Cortex of kidney (tissue), 1 donor: Measurements from ENCODE around the gene DAAM1.

Experiments
- DNase-seq: peaks from one replicate; lab custom pipeline; 2025; lab: John Stamatoyannopoulos, UW

DAAM1 gene

DNA sequence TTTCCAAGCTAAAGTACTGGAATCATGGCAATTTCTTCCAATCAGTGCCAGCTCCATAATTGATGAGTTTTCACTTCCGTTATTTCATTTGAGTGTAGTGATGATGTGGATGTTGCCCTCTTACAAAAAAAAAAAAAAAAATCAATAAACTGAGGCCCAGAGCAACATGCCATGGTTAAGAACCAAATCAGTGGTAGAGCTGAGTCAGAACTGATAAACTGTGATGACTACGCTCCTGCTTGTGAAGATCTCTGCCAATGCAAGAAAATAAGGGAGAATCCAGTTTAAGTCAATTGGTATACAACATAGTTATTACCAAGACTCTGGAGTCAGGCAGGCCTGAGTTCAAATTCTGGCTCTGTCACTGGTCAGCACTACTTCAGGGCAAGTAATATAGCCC is 174.0 kb downstream of the DAAM1 start:
- DNase-seq = no peak

DNA sequence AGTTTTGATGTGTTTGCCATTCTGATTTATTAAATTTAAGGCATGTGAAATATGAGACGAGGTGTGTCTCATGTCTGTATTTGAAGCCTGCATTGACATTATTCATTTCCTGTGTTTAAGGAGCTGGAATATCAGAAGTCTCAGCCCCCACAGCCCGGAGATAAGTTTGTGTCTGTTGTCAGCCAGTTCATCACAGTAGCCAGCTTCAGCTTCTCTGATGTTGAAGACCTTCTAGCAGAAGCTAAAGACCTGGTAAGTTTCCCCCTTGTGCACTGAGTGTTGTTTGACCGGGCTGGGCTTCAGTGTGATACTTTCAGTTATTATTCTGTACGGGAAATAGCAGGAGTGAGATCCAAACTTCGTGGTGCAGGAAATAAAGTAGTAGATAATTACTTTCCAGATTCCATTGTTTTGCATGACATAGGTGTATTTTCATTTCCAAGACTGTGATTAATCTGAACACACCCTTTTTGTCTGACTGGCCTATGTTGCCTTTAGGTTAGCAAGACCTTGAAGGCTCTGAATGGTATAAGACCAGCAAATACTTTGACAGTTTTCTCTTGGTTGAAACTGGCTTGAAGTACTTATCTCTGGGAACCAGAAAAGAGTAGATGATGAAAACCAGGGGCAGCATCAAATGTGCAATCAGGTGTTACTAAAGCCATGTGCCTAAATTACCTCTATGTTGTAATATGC is 175.2 kb downstream of the DAAM1 start:
- no peak for DNase-seq

GRCh38 chr14:59370158-59370742 is 181.8 kb downstream of the DAAM1 start:
- DNase-seq = no peak

DNA sequence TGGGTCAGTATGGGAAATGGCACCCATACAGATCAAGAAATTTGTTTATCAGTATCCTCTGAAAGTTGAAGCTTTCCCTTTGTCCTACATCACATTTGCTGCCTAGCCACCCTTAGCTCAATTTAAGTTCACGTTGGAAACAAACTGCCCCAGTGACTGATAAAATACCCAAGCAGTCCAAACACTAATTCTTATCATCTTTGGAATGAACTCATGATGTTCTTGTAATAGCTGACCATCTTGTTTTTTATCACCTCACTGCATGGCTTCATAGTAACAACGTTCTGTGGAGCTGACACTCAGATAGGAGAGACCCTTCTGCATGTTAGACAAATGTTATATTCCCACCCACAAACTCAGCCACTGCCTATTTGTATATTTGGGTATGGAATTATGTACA is 183.3 kb downstream of the DAAM1 start:
- DNase-seq = no peak

DNA sequence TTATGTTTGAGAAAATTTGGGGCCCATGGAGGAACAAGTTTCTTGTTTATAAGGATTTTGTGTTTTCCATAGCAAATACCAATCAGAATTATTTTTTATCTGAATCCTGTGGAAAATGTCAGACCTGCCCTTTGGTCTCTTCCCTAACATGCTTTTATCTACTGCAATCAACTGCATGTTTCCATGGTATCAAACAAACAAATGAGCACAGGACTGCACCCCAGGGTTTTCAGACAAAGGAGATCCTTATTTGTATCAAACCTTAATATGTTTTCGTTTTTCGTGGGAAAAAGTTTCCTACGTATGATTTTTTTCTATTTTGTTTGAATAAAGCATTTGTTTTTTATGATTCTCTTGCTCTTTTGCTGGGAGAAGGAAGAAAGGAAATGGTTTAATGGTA is 185.6 kb downstream of the DAAM1 start:
- DNase-seq = no peak

- no peak for DNase-seq
Observed at GRCh38 chr14:59376686-59377085, 188.2 kb downstream of the DAAM1 start.

DNA sequence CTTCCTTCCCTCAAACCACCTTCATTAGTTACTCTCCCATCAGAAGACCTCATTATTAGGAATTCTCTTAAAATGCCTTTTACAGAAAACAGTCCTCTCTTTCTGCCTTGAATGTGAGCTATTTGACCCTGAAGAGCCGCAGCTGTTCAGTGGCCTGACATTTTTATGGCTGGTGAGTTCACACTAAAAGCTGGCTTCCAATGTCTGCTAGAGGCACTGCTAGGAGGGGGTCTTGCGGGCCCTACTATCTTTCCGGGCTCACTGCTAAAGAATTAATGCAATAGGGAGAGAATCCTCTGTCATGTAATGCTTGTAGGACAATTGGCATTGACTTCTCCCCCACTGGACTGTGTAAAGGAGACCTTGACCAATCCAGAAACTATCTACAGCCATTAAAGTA is 189.0 kb downstream of the DAAM1 start:
- no peak for DNase-seq

- DNase-seq = no peak
Observed at GRCh38 chr14:59377991-59378601, 189.6 kb downstream of the DAAM1 start.

DNA sequence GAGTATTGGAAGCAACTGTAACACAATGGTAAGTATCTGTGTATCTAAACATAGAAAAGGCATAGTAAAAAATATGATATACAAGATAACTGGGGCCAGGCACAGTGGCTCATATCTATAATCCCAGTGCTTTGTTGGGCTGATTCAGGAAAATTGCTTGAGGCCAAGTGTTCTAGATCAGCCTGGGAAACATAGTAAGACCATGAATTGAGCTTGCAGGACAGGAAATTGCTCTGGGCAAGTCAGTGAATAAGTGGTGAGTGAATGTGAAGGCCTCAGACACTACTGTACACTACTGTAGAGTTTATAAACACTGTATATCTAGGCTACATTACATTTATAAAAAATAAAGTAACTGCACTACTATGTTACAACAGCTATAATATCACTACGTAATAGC is 201.5 kb downstream of the DAAM1 start:
- no peak for DNase-seq

DNA sequence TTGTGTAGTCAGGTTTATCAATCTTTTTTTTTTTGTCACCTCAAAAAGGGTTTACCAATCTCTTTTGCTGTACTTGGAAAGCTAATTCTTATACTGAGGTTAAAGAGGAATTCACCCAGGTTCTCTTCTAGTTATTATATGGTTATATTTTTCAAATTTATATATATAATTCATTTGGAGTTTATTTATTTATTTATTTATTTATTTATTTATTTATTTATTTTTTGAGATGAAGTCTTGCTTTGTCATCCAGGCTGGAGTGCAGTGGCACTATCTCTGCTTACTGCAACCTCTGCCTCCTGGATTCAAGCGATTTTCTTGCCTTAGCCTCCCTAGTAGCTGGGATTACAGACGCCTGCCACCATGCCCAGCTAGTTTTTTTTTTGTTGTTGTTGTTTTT is 202.9 kb downstream of the DAAM1 start:
- no peak for DNase-seq

DNA sequence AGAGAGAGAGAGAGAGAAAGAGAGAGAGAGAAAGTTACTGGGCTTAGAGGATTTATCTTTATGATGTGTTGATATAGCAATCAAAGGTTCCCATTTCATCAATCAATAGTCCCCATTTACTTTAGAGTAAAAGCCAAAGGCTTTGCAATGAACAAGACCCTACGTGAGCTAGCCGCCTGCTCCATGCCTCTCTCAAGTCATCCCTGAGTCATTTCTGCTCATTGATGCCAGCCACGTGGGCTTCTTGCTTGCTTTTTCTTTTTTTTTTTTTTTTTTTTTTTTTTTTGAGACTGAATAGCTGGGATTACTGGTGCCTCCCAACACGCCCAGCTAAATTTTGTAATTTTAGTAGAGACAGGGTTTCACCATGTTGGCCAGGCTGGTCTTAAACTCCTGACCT is 205.8 kb downstream of the DAAM1 start:
- DNase-seq = no peak

DNA sequence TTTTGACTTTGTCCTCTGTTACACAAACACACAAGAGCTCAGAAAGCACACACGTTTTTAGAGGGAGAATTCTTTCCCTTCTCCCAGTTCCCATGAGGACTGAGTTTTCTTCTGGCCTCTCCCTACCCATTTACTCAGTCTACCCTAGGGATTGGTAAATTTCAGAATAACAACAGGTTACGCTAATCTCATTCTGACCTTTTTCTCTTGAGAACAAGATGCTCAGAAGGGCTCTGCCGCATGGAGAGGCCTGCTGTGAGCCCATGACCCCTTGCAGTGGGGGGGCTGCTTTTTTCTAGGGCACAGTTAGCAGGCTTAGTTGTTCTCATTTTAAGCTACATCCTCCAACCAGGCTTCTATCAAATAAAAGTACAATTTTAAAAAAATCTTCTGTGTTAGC is 207.2 kb downstream of the DAAM1 start:
- no peak for DNase-seq

- no peak for DNase-seq
Observed at GRCh38 chr14:59398841-59399240, 210.4 kb downstream of the DAAM1 start.

DNA sequence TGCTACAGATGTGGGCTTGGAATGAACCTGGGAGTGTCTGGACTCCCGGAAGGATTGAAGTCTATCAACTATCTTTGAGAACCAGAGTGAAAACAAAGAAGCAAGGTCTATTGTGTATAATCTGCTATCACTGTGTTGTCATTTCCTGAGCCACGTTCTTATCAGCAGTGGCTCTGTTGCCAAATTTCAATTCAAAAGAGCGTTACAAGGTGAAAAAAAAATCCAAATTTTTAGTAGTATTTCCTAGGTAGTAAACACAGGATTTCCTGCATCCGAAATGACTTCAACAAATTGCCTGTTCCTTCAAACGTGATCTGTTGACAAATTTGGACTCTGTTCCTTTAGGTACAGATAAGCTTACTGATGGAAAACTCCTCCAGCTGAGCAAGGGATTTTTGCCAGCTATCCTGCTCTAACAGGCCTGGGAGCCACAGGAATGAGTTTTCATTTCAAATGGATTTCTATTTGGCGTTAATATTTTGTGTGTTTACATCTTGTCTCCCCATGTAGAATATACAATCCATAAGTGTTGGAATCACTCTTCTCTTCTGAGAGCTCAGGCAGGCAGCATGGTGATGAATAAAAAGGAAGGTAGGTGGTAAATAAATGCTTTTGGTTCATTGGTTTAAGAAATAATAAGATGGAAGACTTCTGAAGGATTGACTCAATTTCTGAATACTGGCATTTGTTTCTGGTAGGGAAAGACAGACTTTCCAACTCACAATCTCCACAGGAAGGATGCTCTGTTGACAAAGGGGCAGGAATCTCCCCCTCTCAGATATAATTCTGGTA is 218.2 kb downstream of the DAAM1 start:
- no peak for DNase-seq

GRCh38 chr14:59407246-59408010 is 219.0 kb downstream of the DAAM1 start:
- no peak for DNase-seq

- DNase-seq = no peak
Observed at GRCh38 chr14:59415836-59416602, 227.6 kb downstream of the DAAM1 start.

DNA sequence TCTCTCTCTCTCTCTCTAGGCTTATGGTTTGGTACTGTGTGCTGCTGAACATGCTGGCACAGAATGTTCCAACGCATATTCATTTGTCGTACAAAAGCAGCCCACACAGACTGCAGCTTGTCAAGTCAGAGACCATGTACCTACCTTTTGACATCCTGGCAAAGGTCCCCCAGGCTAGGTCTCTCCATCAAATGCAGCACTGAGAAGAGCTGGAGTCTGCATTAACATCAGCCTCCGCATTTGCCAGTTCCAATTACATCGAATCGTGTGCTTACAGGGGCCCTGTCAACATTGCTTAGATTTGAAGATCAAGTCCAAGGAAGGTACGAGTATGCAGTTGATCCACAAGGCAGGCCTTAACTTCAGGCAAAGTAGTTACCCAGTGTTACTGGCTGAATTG is 228.8 kb downstream of the DAAM1 start:
- no peak for DNase-seq

DNA sequence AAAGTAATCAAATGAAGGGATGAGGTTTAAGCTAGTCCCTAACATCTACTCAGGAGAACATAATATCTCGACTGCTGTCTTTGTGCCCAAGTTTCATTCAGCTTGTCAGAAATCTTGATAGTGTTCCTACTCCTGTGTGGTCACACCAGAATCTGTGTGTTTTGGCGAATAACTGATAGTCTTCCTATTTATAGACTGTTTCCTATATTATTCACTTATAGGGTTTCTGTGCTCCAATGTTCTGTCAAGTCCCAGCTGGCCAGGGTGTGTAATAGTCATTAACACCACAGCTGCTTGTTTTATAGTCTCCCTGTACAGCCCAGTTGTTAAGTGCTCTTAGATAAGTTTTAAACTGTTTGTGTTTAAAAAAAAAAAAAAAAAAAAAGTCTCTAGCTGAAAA is 230.8 kb downstream of the DAAM1 start:
- DNase-seq = no peak
